Measurements from ENCODE around the gene BTAF1. TPM values are rescaled to one million over a fixed set of nuclear protein-coding genes. Genes with fewer than 3 reads are reported as not detected.

BTAF1 gene
- total RNA-seq, 1 donor = 47.4 TPM

- no peak overlapping the region for H3K4me2 ChIP-seq (ENCODE audit: insufficient read depth, low read length)
- H3K79me2 ChIP-seq (ENCODE audit: insufficient read depth, low read length) = peaks cover 11% of the 10 kb centered on the region
- no peak overlapping the region for H3K4me3 ChIP-seq (ENCODE audit: insufficient read depth, low read length)
- H3K36me3 ChIP-seq (ENCODE audit: insufficient read depth, low read length) = no peaks in the 10 kb centered on the region
- no peak overlapping the region for H2AFZ ChIP-seq (ENCODE audit: low read length)
- H3K27ac ChIP-seq (ENCODE audit: low read depth, low read length) = no peak overlapping the region
- no peak for TF ChIP-seq CTCF (IDR thresholded peaks at IDR 0.05; ENCODE audit: extremely low read depth, low read depth, low read length)
- no peaks in the 10 kb centered on the region for H4K20me1 ChIP-seq (ENCODE audit: insufficient read depth, low read length)
- peaks cover 11% of the 10 kb centered on the region for H3K27me3 ChIP-seq (ENCODE audit: insufficient read depth, low read length)
- H3K9me3 ChIP-seq (ENCODE audit: low read depth, low read length) = peaks cover 1% of the 10 kb centered on the region
- H3K4me1 ChIP-seq (ENCODE audit: insufficient read depth, low read length) = peaks cover 6% of the 10 kb centered on the region
- DNase-seq (ENCODE audit: insufficient read length, low spot score, missing footprints) = no peak
Measured at GRCh38 chr10:91919651-91920050, 3.9 kb upstream of the BTAF1 start.

- Histone ChIP-seq H3K4me1 (ENCODE audit: insufficient read depth, low read length) (peaks cover 10% of the 10 kb centered on the region), H3K4me3 (ENCODE audit: insufficient read depth, low read length) (peak overlapping the region; percentile 97), H2AFZ (ENCODE audit: low read length) (peak overlapping the region; percentile 99), H3K27me3 (ENCODE audit: insufficient read depth, low read length) (no peaks in the 10 kb centered on the region), H3K4me2 (ENCODE audit: insufficient read depth, low read length) (peak overlapping the region; percentile 94), H3K79me2 (ENCODE audit: insufficient read depth, low read length) (peaks cover 59% of the 10 kb centered on the region), H3K27ac (ENCODE audit: low read depth, low read length) (peak overlapping the region; percentile 99), H3K9me3 (ENCODE audit: low read depth, low read length) (no peaks in the 10 kb centered on the region), H4K20me1 (ENCODE audit: insufficient read depth, low read length) (peaks cover 21% of the 10 kb centered on the region), H3K36me3 (ENCODE audit: insufficient read depth, low read length) (no peaks in the 10 kb centered on the region)
- no peak for DNase-seq (ENCODE audit: insufficient read length, low spot score, missing footprints)
- no peak for TF ChIP-seq CTCF (IDR thresholded peaks at IDR 0.05; ENCODE audit: extremely low read depth, low read depth, low read length)
Measured at GRCh38 chr10:91924212-91925021, 847 bp downstream of the BTAF1 start.

GRCh38 chr10:91925022-91925320 lies 1.4 kb downstream of the BTAF1 start:
- Histone ChIP-seq H3K4me3 (ENCODE audit: insufficient read depth, low read length) (peak overlapping the region; percentile 97), H3K79me2 (ENCODE audit: insufficient read depth, low read length) (peaks cover 60% of the 10 kb centered on the region), H3K27me3 (ENCODE audit: insufficient read depth, low read length) (no peaks in the 10 kb centered on the region), H4K20me1 (ENCODE audit: insufficient read depth, low read length) (peaks cover 21% of the 10 kb centered on the region), H3K4me1 (ENCODE audit: insufficient read depth, low read length) (peaks cover 10% of the 10 kb centered on the region), H3K36me3 (ENCODE audit: insufficient read depth, low read length) (no peaks in the 10 kb centered on the region), H2AFZ (ENCODE audit: low read length) (no peak overlapping the region), H3K27ac (ENCODE audit: low read depth, low read length) (peak overlapping the region; percentile 99), H3K4me2 (ENCODE audit: insufficient read depth, low read length) (peak overlapping the region; percentile 94), H3K9me3 (ENCODE audit: low read depth, low read length) (no peaks in the 10 kb centered on the region)
- no peak for TF ChIP-seq CTCF (IDR thresholded peaks at IDR 0.05; ENCODE audit: extremely low read depth, low read depth, low read length)
- DNase-seq (ENCODE audit: insufficient read length, low spot score, missing footprints) = no peak

- H3K27ac ChIP-seq (ENCODE audit: low read depth, low read length) = no peak overlapping the region
- no peak for DNase-seq (ENCODE audit: insufficient read length, low spot score, missing footprints)
Measured at GRCh38 chr10:91930939-91931338, 7.4 kb downstream of the BTAF1 start.

More at GRCh38 chr10:91930939-91931338, 7.4 kb downstream of the BTAF1 start:
- H3K4me2 ChIP-seq (ENCODE audit: insufficient read depth, low read length) = no peak overlapping the region
- H3K4me1 ChIP-seq (ENCODE audit: insufficient read depth, low read length) = peaks cover 4% of the 10 kb centered on the region
- H4K20me1 ChIP-seq (ENCODE audit: insufficient read depth, low read length) = peaks cover 51% of the 10 kb centered on the region
- peaks cover 93% of the 10 kb centered on the region for H3K79me2 ChIP-seq (ENCODE audit: insufficient read depth, low read length)
- H3K9me3 ChIP-seq (ENCODE audit: low read depth, low read length) = no peaks in the 10 kb centered on the region
- no peak overlapping the region for H2AFZ ChIP-seq (ENCODE audit: low read length)
- TF ChIP-seq CTCF (IDR thresholded peaks at IDR 0.05; ENCODE audit: extremely low read depth, low read depth, low read length) = no peak
- peaks cover 10% of the 10 kb centered on the region for H3K36me3 ChIP-seq (ENCODE audit: insufficient read depth, low read length)
- H3K4me3 ChIP-seq (ENCODE audit: insufficient read depth, low read length) = no peak overlapping the region
- H3K27me3 ChIP-seq (ENCODE audit: insufficient read depth, low read length) = no peaks in the 10 kb centered on the region

All from osteoblast (primary cell).